Left lobe of liver (tissue), 2 donors: ENCODE data around the gene TMCO2. TPM values are rescaled to one million over a fixed set of nuclear protein-coding genes. Genes with fewer than 3 reads are reported as not detected.
A peak's percentile ranks its signal among the peaks of the same experiment; 100 is the strongest.
"Not testable (repeated sequence)": the region's sequence is repeated elsewhere in the genome, so short reads cannot be mapped to it uniquely, and the experiment has no call there.

ENCODE experiments used
- ATAC-seq: fragments of 200-7000 bp; cut with Tn5 transposase; one replicate; pipeline ENCODE4 v1.9.1; 2020; ENCODE audit warnings: mild to moderate bottlenecking, moderate library complexity
- DNase-seq: peaks from one replicate; pipeline ENCODE4 v3.0.0-alpha.2; 2020; ENCODE audit warnings: low spot score
- total RNA-seq: library from RNA; stranded (reverse); gene quantifications from one replicate; pipeline ENCODE4 v1.2.1, GENCODE V29; 2021
- donor health status: DM: no; HTN: no; CAD: no; lungs with moderate emphysema.
- donor health status: DM: no; HTN: yes; CAD: no.

TMCO2 gene
- total RNA-seq, result not detected

DNA sequence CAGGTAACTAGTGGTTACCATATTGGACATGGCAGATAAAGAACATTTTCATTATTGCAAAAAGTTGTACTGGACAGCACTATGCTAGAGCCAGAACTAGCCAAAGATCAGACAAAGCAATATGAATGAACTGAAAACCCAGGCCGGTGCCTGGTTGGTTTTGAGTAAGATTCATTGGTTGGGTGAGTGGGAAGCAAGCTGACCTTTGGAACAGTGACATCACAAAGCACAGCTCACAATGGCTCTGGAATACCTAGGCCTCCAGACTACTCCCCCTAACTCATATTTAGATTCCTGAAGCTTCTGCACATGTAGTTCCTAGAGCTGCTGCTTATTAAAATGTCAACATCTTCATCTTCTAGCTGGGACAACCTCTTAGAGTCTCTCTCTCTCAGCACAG lies at the start of gene TMCO2:
TMCO2 (plus strand) TSS at position 283 of the 400 bp plus-strand sequence; CDS start at position 340, 57 bp downstream.
- ATAC-seq (peak; percentile 54), DNase-seq (no peak)

DNA sequence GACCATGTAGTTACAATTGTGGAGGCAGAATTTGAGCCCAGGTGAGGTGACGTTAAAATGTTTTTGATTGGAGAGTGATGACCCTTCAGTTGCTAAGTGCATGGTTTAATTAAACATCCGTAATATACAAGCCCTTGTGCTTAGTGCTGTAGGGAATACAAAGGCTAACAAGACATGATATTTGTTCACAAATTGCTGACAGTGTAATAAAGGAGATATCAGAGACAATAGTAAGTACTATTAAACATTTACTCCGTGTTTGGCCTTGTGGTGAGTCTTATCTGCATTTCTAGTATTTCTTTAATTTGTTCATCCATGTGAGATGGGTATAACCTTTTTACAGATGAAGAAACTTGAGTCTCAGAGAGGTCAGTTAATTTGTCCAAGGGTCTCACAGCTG lies 48.6 kb upstream of the TMCO2 start:
- DNase-seq, result no peak
- no peak for ATAC-seq

DNA sequence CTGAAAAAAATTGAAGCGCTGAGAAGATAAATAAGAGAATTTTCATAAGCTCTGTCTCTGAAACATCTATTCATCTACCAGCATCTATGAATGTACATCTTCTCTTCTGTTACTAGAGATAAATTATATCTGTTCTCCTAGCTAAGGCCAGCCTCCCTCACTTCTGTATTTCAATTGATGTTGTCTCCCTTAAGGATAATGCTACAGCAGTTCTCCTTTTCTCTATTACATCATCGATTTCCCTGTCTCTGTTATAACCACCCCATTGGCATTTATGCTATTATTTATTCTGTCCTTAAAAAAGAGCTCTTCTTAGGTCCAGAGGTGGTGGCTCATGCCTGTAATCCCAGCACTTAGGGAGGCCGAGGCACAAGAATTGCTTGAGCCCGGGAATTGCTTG lies 42.9 kb upstream of the TMCO2 start:
- ATAC-seq, result no peak
- DNase-seq, result no peak

DNA sequence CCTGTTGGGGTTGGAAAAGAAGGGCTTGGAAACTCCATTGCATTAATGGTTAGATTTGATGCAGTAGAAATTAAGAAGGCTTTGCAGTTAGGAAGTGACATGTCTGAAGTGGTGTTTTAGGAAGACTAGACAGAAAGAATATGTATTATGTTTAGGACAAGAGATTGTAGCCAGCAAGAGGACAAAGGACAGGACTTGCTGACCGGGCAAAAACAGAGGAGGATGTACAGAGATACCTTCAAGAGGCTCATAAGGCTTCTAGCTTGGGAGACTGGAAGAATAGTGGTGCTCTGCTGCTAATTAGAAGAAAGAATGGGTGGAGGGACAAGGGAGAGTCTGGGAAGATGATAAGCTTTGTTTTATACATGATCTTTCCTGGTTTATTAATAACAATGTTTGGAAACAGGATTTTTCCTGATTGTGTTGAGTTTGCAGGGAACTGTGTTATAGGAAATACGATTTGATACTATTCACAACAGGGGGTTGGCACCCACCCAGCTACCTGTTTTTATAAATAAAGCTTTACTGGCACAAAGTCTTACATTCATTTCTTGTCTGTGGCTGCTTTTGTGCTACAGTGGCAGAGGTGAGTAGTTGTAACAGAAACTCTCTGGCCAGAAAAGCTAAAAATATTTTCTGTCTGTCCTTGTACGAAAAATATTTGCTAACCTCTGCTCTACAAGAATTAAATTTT lies 37.1 kb upstream of the TMCO2 start:
- ATAC-seq (no peak), DNase-seq (no peak)

DNA sequence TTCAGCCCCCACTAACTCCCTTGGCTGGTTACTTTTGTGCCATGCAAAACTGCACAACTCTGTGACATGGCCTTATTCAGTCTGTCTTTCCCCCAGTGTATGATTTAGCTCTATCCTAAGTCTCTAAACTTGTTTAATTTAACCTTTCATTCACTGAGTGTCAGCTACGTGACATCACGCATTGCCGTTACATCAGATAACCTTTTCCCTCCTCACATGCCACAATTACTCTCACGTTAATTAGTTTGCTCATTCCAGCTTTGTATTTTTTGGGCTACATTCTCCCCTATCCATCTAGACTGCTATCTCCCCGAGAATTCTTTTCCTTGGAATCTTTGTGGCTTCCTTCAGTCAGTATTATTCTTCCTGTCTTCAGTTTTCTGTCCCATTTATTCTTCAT lies 29.4 kb upstream of the TMCO2 start:
- no peak for ATAC-seq
- DNase-seq, result no peak

DNA sequence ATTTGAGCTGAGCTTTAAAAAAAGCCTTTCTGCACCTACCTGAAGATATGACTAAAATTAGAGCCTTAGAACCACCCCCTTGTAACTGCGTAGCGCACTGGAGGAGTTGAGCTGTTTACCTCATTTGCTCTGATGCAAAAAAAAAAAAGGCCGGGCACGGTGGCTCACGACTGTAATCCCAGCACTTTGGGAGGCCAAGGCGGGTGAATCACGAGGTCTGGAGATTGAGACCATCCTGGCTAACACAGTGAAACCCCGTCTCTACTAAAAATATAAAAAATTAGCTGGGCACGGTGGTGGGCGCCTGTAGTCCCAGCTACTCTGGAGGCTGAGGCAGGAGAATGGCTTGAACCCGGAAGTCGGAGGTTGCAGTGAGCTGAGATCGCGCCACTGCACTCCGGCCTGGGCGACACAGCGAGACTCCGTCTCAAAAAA lies 26.2 kb upstream of the TMCO2 start:
- ATAC-seq, DNase-seq: not testable (repeated sequence)

DNA sequence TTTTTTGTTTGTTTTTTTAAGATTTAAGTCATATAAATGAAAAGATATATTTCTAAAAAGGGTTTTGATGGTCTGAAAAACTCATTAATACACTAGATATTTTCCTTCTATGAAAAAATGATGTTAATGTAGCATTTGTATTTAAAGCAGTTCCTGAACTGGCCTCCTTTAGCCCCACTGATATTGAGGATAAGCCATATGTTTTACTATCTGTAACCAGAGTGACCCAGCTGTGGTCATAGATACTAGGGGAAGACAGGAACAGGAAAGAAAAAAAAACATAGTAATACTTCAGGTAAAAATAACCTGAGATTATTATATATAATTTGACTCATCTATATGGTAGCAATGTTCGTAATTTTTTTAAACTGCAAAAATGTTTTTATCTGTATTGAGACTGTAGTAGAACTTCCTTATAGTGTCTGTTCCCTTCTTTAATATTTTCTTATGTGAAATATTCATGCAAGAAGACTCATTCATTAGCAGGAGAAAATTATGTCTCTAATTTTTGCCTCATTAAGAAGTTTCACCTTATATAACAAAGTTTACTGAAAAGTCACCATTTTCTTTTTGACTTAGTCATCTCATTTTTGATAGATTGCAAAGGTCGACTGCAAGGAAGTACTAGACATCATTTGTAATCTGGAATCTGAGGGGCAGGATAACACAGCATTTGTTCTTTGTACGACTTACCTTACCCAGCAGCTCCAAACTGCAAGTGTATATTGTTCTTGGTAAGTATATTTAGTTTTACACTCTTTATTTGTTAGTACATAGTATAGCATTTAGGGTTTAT lies 25.6 kb upstream of the TMCO2 start:
- no peak for DNase-seq
- no peak for ATAC-seq

DNA sequence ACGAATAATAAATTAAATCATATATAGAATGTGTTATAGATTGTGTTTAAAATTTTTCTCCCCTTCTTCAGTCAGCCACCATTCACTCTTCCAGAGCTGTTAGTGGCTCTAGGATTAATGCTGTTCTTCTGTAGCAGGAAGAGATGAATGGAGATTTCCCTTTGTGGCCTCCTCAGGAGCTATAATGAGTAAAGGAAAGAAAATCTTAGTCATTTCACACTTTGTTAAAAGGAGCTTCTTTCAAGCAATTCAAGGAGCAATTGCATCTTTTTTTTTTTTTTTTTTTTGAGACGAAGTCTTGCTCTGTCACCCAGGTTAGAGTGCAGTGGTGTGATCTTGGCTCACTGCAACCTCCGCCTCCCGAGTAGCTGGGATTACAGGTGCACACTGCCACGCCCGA lies 23.7 kb upstream of the TMCO2 start:
- DNase-seq (no peak), ATAC-seq (no peak)

DNA sequence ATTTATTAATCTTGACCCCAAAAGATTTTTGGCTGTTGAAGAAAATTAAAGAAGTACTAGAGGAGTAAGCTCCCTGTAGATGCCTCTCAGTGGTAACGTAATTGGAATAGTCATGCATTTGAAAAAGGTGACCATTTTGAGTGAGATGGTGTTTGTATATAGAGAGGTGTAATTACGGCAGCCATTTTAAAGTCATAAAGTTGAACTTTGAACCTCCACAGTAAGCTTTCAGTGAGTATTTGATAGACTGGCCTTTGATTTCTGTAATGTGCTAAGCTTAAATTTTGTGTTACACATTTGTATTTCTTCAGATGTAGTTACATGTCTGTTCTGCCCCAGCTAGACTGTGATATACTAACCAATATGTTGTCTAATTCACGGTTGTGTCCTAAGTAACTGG lies 21.5 kb upstream of the TMCO2 start:
- DNase-seq (no peak), ATAC-seq (no peak)

DNA sequence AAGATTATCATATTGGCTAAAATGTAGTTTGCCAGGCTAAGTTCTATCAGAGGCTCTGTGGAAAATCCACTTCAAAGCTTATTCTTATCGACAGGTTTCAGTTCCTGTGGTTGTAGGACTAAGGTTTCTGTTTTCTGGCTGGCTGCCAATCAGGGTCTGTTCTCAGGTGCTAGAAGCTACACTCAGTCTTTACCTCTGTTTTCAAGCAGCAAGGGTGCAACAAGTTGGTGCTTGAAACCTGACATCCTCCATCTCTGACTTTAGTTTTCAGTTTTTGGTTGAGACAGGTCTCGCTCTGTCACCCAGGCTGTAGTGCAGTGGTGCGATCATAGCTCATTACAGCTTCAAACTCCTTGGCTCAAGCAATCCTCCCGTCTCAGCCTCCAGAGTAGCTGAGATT lies 15.3 kb upstream of the TMCO2 start:
- ATAC-seq, result no peak
- no peak for DNase-seq

DNA sequence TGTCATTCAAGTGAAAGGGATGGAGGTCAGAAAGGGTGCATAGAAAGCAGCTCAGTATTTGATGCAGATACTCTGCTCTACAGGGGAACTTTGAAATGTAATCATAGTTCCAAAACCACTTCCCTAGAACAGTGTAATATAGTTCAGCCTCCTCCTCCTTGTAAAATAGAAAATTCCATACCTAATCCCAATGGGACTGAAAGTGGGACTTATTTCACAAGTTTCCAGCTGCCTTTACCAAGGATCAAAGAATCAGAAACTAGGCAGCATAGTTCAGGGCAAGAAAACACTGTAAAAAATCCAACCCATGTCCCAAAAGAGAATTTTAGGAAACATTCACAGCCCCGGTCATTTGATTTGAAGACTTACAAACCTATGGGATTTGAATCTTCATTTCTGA lies 8.1 kb upstream of the TMCO2 start:
- ATAC-seq (no peak), DNase-seq (no peak)

DNA sequence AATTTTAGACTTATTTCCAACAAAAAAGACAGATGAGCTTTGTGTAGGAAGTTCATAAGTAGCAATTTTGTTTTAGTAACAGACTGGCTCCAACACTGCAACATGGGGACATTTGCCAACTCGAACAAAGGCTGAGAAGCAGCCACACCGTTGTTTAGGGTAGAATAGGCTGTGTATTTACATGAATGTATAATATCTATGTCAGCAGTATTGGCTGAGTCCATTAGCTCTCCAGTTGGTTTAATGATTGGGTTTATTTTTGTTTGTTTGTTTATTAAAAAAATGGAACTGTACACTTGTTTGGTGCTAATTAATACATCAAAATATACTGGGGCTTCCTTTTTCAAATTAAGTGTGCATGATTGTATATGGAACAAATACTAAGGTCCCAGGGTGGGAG lies 7.3 kb upstream of the TMCO2 start:
- no peak for ATAC-seq

DNA sequence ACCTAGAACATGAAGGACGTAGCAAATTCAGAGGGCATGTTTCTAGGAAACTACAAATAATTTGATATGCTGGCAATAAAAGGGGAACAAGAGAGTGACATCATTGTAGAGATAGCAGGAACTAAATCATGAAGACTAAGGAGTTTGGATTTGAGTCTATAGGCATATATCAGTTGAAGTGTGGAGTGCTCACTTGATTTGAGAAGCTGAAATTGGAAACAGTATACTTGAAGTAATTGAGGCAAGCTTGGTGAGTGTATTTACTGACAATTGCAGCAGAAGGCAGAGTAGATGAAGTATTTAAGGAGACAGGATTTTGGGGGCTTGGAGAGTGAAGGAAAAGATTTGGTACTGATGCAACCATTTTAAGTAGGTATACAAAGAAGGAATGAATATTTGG lies 6.4 kb upstream of the TMCO2 start:
- DNase-seq, result no peak
- no peak for ATAC-seq

More for the DNA sequence above, 7.3 kb upstream of the TMCO2 start:
- DNase-seq, result no peak

DNA sequence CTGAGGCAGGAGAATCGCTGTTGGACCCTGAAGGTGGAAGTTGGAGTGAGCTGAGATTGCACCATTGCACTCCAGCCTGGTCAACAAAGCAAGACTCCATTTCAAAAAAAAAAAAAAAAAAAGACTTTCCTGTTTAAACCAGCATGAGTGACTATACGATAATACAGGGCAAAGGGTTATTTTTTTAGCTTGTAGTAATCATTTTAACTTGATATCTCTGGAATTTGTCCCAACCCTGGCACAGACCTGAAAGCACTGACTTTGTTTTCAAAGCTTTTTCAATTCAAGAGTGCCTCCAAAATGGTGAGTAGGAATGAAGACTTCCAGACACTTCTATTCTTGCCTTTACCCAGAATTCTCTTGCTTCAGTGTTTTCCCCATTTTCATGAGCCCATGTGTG lies 4.4 kb upstream of the TMCO2 start:
- ATAC-seq (peak; percentile 26), DNase-seq (no peak)

DNA sequence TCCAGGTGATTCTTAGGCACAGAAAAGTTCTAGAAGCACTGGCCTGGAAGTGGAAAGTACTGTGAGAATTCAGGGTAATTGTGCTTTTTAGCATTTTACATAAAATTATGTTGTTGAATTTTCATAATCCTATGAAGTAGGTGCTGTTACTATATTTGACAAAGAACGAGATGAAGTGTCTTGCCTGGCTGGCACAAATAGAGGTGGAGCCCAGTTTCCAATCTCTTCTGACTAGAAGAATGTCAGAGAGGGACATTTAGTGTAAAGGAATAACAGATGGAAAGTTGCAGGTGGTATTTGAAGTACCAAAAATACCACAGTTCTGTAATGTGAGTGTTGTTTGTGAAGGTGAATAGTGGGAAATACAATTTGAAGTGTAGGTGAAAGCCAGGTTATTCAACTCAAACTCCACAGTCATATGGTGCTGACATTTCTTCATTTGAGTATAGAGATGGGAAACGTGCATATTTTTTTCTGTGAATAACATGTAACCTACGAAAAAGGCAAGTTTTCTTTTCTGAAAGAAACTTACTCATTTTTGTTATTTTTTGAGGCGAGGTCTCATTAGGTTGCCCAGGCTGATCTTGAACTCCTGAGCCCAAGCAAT lies 3.5 kb upstream of the TMCO2 start:
- ATAC-seq, result no peak
- DNase-seq, result no peak

DNA sequence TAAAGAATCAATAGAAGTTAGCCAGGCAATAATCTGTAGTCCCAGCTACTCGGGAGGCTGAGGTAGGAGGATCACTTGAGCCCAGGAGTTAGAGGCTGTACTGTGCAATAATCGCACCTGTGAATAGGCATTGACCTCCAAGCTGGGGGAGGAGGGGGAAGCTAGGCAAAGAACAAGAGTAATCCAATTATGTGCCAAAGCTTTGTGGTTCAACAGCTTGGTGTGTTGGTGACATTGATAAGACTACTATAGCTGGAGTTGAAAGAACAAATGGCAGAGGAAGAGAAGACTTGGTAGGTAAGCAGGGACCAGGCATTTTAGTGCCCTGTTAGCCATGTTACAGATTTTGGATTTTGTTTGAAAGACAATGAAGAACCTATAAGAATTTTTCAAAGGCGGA lies 2.1 kb upstream of the TMCO2 start:
- DNase-seq (no peak), ATAC-seq (no peak)

DNA sequence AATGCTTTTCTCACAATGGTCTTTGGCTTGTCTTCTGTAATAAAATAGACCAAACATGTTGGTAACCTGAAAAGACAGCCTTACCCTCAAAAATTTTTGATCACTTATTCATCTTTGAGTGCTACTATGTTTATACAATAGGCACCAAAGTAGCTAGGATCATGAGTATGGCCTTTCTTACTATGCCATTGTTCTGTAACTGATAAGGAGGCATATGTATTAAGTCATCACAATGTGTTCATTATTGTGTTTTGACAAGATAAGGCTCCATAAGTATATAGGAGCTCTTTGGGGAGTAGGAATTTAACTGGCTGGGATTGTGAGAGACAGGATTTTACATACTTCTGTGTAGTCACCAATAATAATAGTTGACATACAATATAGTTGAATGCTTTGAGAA lies 675 bp downstream of the TMCO2 start:
- DNase-seq (no peak), ATAC-seq (no peak)

DNA sequence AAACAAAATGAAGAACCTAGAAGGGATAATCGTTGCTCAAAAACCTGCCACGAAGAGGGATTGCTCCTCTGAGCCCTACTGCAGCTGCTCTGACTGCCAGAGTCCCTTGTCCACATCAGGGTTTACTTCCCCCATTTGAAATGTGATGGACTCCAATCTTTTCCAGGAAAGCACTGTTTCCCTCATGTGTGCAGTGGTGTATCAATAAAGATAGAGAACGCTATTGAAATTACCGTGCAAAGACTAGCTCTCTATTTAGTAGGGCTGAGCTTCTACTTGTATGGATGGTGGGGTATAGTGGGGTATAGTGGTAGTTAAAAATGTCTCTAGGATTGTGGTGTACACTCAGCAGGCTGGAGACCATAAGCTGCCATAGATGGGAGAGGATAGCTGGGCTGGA lies 3.7 kb downstream of the TMCO2 start:
- ATAC-seq (no peak), DNase-seq (no peak)

DNA sequence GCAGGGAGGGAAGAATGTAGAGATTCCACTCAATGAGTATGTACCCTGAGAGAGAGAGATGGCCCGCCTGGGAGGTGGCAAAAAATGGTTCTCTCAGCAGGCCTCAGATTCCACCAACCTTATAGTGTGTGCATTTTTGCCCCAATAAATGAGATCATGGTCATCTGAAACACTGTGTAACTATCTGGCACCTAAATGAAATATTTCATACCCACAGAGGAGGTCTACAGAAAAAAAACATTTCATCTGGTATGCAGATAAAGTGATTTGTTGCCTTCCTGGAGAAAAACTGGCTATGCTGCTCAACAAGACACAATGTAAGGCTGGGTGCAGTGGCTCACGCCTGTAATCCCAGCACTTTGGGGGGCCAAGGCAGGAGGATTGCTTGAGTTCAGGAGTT lies 4.9 kb downstream of the TMCO2 start:
- DNase-seq (no peak), ATAC-seq (no peak)

DNA sequence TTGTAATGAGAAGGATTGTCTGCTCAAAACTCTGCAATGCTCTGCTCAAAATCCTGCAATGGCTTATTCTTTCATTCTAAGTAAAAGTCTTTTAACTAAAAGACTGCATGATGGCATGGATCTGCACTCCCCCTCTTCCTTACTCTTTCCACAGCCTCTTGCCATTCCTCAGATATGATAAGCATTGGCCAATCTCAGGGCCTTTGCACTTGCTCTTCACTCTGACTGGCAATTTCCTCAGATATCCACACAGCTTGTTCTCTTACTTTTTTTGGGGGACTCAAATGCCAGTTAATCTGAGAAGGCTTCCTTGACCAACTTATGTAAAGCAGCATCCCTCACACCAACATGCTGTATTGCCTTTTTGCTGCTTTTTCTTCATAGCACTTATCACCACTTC lies 7.5 kb downstream of the TMCO2 start:
- ATAC-seq, result no peak
- no peak for DNase-seq

DNA sequence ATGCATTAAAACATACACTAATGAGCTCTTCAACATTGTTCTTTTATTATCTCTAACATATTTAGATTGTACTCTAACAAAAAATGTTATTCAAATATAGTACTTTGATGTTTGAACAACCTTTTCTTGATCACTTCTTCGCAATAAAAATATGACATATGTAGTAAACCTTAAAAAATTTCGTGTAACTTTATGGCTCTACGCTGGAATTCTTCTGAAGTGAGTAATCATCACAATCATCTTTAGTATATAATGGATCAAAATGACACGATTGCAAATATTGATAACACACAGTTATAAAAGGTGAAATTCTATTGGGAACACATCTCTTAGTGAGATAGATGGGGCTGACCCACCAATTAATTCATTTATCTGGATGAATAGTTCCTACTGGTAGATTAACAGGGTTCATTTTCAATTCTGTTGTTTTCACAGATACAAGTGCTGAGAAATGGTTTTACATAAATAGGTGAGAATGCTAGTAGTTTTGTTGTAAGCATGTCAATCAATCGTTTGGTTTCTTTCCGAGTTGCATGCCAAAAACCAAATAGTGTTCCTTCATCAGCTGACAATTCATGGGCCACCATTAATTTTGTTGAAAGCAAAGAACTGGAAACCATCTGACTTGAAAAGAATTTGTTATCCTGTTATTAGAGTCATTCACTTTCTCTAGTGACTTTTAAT lies 8.8 kb downstream of the TMCO2 start:
- no peak for ATAC-seq
- no peak for DNase-seq

DNA sequence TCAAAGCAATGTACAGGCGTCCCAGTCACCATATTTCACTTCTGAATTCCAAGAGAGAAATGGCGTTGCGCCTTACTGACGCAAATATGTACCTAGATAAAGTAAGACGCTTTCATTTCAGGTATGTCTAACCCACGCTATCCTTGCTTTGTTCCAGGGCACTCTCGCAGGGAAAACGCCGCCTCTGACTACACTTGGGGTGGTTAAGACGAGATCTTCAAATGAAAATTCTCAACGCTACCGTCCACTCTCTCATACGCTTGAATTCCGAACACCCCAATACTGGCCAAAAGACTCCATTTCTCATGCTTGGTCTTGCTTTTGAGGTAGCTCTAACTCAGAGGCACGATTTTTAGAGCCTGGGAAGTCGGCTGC lies 9.6 kb downstream of the TMCO2 start:
- ATAC-seq (peak; percentile 14), DNase-seq (no peak)
